Esophagus squamous epithelium (tissue), 5 donors: ENCODE data around the gene TIMD4. TPM values are rescaled to one million over a fixed set of nuclear protein-coding genes. Genes with fewer than 3 reads are reported as not detected.

Experiments
- DNase-seq: peaks from one replicate; lab custom pipeline; 2025; lab: John Stamatoyannopoulos, UW
- H3K27ac ChIP-seq, 4 donors: fragments of 200-600 bp; sonication (generic); one replicate each; pipeline ENCODE4 v1.5.1; 2016 to 2019; ENCODE audit warnings: mild to moderate bottlenecking in 1 of 4
- H3K27me3 ChIP-seq, 4 donors: fragments of 200-600 bp; sonication (generic); 1 replicate in 3 of 4; 2 replicates in 1 of 4; pipeline versions ENCODE4 v1.5.1 to v1.6.0; 2017 to 2021; ENCODE audit warnings: antibody characterized with exemption in 1 of 4
- H3K36me3 ChIP-seq, 3 donors: fragments of 200-600 bp; sonication (generic); one replicate each; pipeline ENCODE4 v1.5.1; 2016 to 2019
- H3K4me1 ChIP-seq, 3 donors: fragments of 200-600 bp; sonication (generic); one replicate each; pipeline ENCODE4 v1.5.1; 2017 to 2019
- H3K4me3 ChIP-seq, 4 donors: fragments of 200-600 bp; sonication (generic); 1 replicate in 3 of 4; 2 replicates in 1 of 4; pipeline ENCODE4 v1.5.1; 2016 to 2019; ENCODE audit warnings: mild to moderate bottlenecking in 2 of 4, moderate library complexity in 1 of 4
- H3K9me3 ChIP-seq, 3 donors: fragments of 200-600 bp; sonication (generic); one replicate each; pipeline ENCODE4 v1.5.1; 2016 to 2019
- POLR2A ChIP-seq, 4 donors: fragments of 450-650 bp; IDR thresholded peaks; one replicate each; pipeline ENCODE4 v1.6.1; 2017; ENCODE audit warnings: antibody characterized with exemption in 4 of 4, mild to moderate bottlenecking in 4 of 4, moderate library complexity in 3 of 4
- WGBS, 2 donors: methylation state at CpG; one replicate each; pipeline ENCODE4 v1.1.5; 2018; 5-methylcytosine and 5-hydroxymethylcytosine counted together
- intact Hi-C: fragments of 100-400 bp; cut with DNase I; formaldehyde crosslinking; loops from one replicate; pipeline ENCODE4 v1.15.0; 2022
- total RNA-seq, 4 donors: library from RNA; depleted of rRNA; stranded (reverse); fragments of >200 nt; gene quantifications; one replicate each; pipeline ENCODE4 v1.1.0, GENCODE V29; 2016
- TF ChIP-seq, protein P1 (sequence below), 6 experiments: fragments of 450-650 bp in 4 of 6; fragments of 200-600 bp in 2 of 6; sonication (generic) in 2 of 6; IDR thresholded peaks; one replicate each; pipeline ENCODE4 v1.5.1; 2016 to 2019; ENCODE audit warnings: antibody characterized with exemption in 6 of 6, mild to moderate bottlenecking in 4 of 6, moderate library complexity in 4 of 6
- donor health status: DM: yes; HTN: yes; CAD: no.

Gene TIMD4
- total RNA-seq, 4 donors from 2014 or later: not detected

DNA sequence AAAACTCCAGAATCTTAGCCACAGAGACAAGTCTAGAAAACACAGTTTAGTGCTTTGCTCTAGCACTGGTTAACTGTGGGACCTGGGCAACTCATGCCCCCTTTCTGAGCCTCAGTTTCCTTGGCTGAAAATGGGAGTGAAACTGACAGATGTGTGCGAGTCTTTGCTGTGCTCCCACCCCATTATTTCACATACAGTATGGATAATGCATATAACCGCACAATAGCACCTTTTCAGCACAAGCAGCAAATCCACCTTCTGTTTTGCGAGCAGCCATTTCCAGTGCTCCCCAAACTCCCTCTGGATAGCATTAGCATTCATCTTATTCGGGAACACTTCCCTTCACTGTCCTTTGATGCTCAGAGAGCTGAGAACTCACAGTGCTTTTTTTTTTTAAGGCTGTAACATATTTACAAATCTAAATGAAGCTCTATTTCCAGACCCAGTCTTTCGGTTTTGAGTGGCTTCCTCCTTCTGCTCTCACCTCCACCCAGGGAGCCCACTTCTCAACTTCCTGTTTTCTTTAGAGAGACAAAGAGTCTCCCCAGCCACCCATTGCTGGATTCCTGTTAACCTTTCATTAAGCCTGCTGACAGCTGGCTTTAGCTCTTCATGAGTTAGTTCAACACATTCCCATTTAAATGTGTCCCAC, 49.2 kb downstream of the TIMD4 start:
- TF ChIP-seq, protein P1, sequence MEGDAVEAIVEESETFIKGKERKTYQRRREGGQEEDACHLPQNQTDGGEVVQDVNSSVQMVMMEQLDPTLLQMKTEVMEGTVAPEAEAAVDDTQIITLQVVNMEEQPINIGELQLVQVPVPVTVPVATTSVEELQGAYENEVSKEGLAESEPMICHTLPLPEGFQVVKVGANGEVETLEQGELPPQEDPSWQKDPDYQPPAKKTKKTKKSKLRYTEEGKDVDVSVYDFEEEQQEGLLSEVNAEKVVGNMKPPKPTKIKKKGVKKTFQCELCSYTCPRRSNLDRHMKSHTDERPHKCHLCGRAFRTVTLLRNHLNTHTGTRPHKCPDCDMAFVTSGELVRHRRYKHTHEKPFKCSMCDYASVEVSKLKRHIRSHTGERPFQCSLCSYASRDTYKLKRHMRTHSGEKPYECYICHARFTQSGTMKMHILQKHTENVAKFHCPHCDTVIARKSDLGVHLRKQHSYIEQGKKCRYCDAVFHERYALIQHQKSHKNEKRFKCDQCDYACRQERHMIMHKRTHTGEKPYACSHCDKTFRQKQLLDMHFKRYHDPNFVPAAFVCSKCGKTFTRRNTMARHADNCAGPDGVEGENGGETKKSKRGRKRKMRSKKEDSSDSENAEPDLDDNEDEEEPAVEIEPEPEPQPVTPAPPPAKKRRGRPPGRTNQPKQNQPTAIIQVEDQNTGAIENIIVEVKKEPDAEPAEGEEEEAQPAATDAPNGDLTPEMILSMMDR (IDR thresholded peaks at IDR 0.05): no peak
- TF ChIP-seq POLR2A (IDR thresholded peaks at IDR 0.05): no peak
- no peaks in the 10 kb centered on the region for H3K4me1 ChIP-seq
- no peak for DNase-seq
- H3K27me3 ChIP-seq: no peaks in the 10 kb centered on the region
- 47 to 53% methylated on average over 5 of the region's 5 CpGs for WGBS, 2 donors
- no peaks in the 10 kb centered on the region for H3K9me3 ChIP-seq
- H3K27ac ChIP-seq: peak overlapping the region in 1 of 4 donors; percentile 22
- no peaks in the 10 kb centered on the region for H3K36me3 ChIP-seq
- H3K4me3 ChIP-seq: no peak overlapping the region
- intact Hi-C loops: no loop called here

DNA sequence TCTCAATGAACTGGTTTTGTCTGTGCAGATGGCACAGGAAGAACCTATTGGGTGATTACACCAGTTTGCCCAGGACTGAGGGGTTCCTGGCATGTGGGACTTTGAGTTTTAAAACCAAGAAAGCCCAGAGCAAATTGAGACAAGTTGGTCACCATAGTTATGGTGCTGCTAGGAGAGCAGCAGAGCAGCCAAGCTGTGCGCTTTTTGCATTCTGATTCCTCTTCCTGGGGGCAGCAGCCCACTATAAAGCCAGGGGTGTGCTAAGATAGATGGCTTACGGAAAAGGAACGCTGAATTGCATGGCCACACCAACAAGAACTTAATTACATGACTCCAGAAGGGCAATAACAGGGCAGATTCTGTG, 49.7 kb downstream of the TIMD4 start:
- Histone ChIP-seq H3K4me3 (no peak overlapping the region), H3K9me3 (no peaks in the 10 kb centered on the region), H3K36me3 (no peaks in the 10 kb centered on the region), H3K4me1 (no peaks in the 10 kb centered on the region), H3K27me3 (no peaks in the 10 kb centered on the region), H3K27ac (peak overlapping the region in 1 of 4 donors; percentile 22)
- intact Hi-C loops: no loop called here
- TF ChIP-seq, protein P1 (IDR thresholded peaks at IDR 0.05): no peak
- no peak for TF ChIP-seq POLR2A (IDR thresholded peaks at IDR 0.05)
- DNase-seq: no peak
- WGBS, 2 donors: 79 to 100% methylated on average over 1 to 3 of the region's 3 CpGs

DNA sequence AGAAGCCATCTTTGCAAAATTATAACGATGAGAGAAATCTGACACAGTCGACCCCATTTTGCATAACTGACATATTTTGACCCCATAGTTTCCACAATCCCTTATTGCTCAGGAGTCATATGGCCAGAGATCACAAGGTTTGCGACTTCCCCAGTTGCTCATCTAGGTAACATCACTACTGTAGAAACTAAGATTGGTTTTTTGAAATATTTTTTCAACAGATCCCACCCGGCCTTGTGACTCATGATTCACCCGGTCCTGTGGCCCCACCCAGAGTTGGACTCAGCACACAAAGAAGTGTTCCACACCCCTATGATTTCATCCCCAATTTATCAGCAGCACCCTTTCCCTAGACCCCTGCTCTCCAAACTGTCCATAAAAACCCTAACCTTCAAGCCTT, 50.2 kb downstream of the TIMD4 start:
- no peak for DNase-seq
- no peak for TF ChIP-seq POLR2A (IDR thresholded peaks at IDR 0.05)
- TF ChIP-seq, protein P1 (IDR thresholded peaks at IDR 0.05): no peak
- H3K27me3 ChIP-seq: no peaks in the 10 kb centered on the region
- no peak overlapping the region for H3K27ac ChIP-seq
- WGBS, 2 donors: 52 to 57% methylated on average over 5 of the region's 5 CpGs
- H3K4me3 ChIP-seq: no peak overlapping the region
- no peaks in the 10 kb centered on the region for H3K36me3 ChIP-seq
- no peaks in the 10 kb centered on the region for H3K4me1 ChIP-seq
- no peaks in the 10 kb centered on the region for H3K9me3 ChIP-seq
- intact Hi-C loops: no loop called here

- Histone ChIP-seq H3K9me3 (no peaks in the 10 kb centered on the region), H3K4me3 (no peak overlapping the region), H3K36me3 (no peaks in the 10 kb centered on the region), H3K4me1 (no peaks in the 10 kb centered on the region), H3K27me3 (no peaks in the 10 kb centered on the region), H3K27ac (no peak overlapping the region)
- 80 to 86% methylated on average over 6 of the region's 6 CpGs for WGBS, 2 donors
- TF ChIP-seq, protein P1 (IDR thresholded peaks at IDR 0.05): no peak
- TF ChIP-seq POLR2A (IDR thresholded peaks at IDR 0.05): no peak
- intact Hi-C loops: no loop called here
- DNase-seq: no peak
These were observed 53.8 kb downstream of the TIMD4 start for GRCh38 chr5:156909180-156909579.

- no peak for DNase-seq
- no peaks in the 10 kb centered on the region for H3K27me3 ChIP-seq
- no peaks in the 10 kb centered on the region for H3K4me1 ChIP-seq
- 80 to 85% methylated on average over 6 of the region's 6 CpGs for WGBS, 2 donors
- H3K36me3 ChIP-seq: no peaks in the 10 kb centered on the region
- TF ChIP-seq, protein P1 (IDR thresholded peaks at IDR 0.05): no peak
- TF ChIP-seq POLR2A (IDR thresholded peaks at IDR 0.05): no peak
- no peak overlapping the region for H3K4me3 ChIP-seq
- H3K27ac ChIP-seq: no peak overlapping the region
- intact Hi-C loops: no loop called here
- H3K9me3 ChIP-seq: no peaks in the 10 kb centered on the region
These were observed 55.4 kb downstream of the TIMD4 start for GRCh38 chr5:156907667-156908066.
